B cell (primary cell): Measurements from ENCODE around the gene GPC3.

Source experiments
- EZH2 ChIP-seq: IDR thresholded peaks from 2 replicates; pipeline ENCODE4 v1.6.1; 2012; ENCODE audit warnings: borderline replicate concordance, low read depth, mild to moderate bottlenecking, moderate library complexity, low read length; ENCODE audit not compliant: insufficient read depth, poor library complexity, severe bottlenecking
- TF ChIP-seq, protein P1 (sequence below): fragments of 200-600 bp; IDR thresholded peaks from one replicate; pipeline ENCODE4 v1.8.0; 2022; ENCODE audit warnings: antibody characterized with exemption, mild to moderate bottlenecking

DNA sequence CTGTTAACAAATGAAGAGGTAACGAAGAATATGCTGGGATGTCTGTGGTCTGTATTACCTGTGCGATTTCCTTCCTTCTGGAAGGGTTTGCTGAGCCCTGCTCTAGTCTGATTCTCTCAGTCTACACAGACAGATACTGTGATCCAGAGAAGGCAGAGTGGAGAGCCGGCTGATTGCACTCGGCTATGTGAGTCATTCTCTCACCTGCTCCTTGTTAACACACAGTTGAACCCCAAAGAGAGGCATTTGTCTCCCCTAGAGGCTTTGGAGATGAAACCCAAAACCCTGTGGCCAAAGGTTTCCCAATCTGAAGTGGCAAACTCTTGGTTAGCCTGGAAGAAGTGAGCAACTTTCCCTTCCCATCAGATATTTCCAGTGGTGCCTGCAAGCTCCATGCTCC is 492.0 kb downstream of the GPC3 start:
- TF ChIP-seq, protein P1, sequence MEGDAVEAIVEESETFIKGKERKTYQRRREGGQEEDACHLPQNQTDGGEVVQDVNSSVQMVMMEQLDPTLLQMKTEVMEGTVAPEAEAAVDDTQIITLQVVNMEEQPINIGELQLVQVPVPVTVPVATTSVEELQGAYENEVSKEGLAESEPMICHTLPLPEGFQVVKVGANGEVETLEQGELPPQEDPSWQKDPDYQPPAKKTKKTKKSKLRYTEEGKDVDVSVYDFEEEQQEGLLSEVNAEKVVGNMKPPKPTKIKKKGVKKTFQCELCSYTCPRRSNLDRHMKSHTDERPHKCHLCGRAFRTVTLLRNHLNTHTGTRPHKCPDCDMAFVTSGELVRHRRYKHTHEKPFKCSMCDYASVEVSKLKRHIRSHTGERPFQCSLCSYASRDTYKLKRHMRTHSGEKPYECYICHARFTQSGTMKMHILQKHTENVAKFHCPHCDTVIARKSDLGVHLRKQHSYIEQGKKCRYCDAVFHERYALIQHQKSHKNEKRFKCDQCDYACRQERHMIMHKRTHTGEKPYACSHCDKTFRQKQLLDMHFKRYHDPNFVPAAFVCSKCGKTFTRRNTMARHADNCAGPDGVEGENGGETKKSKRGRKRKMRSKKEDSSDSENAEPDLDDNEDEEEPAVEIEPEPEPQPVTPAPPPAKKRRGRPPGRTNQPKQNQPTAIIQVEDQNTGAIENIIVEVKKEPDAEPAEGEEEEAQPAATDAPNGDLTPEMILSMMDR, result no peak
- no peak for TF ChIP-seq EZH2
